Measurements from ENCODE around the gene DDX56.
"Not testable (repeated sequence)": the region's sequence is repeated elsewhere in the genome, so short reads cannot be mapped to it uniquely, and the experiment has no call there.

The DDX56 gene

GRCh38 chr7:44595934-44596635, 22.4 kb upstream of the DDX56 start:
- DNase-seq: no peak

GRCh38 chr7:44590910-44591309, 17.2 kb upstream of the DDX56 start:
- no peak for DNase-seq

- DNase-seq: peak; percentile 77
Measured at GRCh38 chr7:44587843-44588711, 14.4 kb upstream of the DDX56 start.

- no peak for DNase-seq
Measured at GRCh38 chr7:44583146-44583865, 9.6 kb upstream of the DDX56 start.

- peak; percentile 100 for DNase-seq
Measured at GRCh38 chr7:44581879-44582603, 8.3 kb upstream of the DDX56 start, which contains the start of gene TMED4. TMED4 (minus strand) TSS chr7:44582231; CDS start chr7:44582206, 25 bp downstream.

- peak; percentile 55 for DNase-seq
Measured at GRCh38 chr7:44580945-44581878, 7.5 kb upstream of the DDX56 start.

- DNase-seq: no peak
Measured at GRCh38 chr7:44576228-44576627, 2.5 kb upstream of the DDX56 start.

- no peak for DNase-seq
Measured at GRCh38 chr7:44575054-44575453, 1.3 kb upstream of the DDX56 start.

- DNase-seq: no peak
Measured at GRCh38 chr7:44574287-44574872, 672 bp upstream of the DDX56 start.

- no peak for DNase-seq
Measured at GRCh38 chr7:44572771-44573170, 937 bp downstream of the DDX56 start.

GRCh38 chr7:44569959-44570358, 3.7 kb downstream of the DDX56 start:
- no peak for DNase-seq

GRCh38 chr7:44568771-44569560, 4.7 kb downstream of the DDX56 start:
- DNase-seq: no peak

- no peak for DNase-seq
Measured at GRCh38 chr7:44567884-44568283, 5.8 kb downstream of the DDX56 start.

GRCh38 chr7:44566680-44567079, 7.0 kb downstream of the DDX56 start:
- no peak for DNase-seq

GRCh38 chr7:44565795-44566559, 7.7 kb downstream of the DDX56 start:
- no peak for DNase-seq

- DNase-seq: peak; percentile 70
Measured at GRCh38 chr7:44565097-44565794, 8.5 kb downstream of the DDX56 start.

GRCh38 chr7:44564606-44565005, 9.1 kb downstream of the DDX56 start:
- no peak for DNase-seq

- no peak for DNase-seq
Measured at GRCh38 chr7:44563171-44563679, 10.5 kb downstream of the DDX56 start.

GRCh38 chr7:44562622-44562962, 11.1 kb downstream of the DDX56 start:
- not testable (repeated sequence) for DNase-seq

Data from CD4-positive, alpha-beta T cell treated with Interleukin-17A for 4 hours (primary cell).